ENCODE data around the gene ANTKMT. TPM values are rescaled to one million over a fixed set of nuclear protein-coding genes. Genes with fewer than 3 reads are reported as not detected.
A peak's percentile ranks its signal among the peaks of the same experiment; 100 is the strongest.

The ANTKMT gene
- total RNA-seq, 1 donor from 2014 or later: 26.0 TPM

- no peak overlapping the region for H3K27ac ChIP-seq
- peaks cover 26% of the 10 kb centered on the region for H3K4me1 ChIP-seq
- DNase-seq (ENCODE audit: extremely low spot score in 2 of 2): no peak
- H3K9me3 ChIP-seq: no peaks in the 10 kb centered on the region
- intact Hi-C loops (cut with DNase I): loop anchor here (10.0 kb wide), 1 partner anchor 339 kb away; no protein-coding TSS in a partner anchor
- no peaks in the 10 kb centered on the region for H3K27me3 ChIP-seq
- no peaks in the 10 kb centered on the region for H3K36me3 ChIP-seq
- H3K4me3 ChIP-seq: peak overlapping the region; percentile 58 to 65
- TF ChIP-seq, protein P1, sequence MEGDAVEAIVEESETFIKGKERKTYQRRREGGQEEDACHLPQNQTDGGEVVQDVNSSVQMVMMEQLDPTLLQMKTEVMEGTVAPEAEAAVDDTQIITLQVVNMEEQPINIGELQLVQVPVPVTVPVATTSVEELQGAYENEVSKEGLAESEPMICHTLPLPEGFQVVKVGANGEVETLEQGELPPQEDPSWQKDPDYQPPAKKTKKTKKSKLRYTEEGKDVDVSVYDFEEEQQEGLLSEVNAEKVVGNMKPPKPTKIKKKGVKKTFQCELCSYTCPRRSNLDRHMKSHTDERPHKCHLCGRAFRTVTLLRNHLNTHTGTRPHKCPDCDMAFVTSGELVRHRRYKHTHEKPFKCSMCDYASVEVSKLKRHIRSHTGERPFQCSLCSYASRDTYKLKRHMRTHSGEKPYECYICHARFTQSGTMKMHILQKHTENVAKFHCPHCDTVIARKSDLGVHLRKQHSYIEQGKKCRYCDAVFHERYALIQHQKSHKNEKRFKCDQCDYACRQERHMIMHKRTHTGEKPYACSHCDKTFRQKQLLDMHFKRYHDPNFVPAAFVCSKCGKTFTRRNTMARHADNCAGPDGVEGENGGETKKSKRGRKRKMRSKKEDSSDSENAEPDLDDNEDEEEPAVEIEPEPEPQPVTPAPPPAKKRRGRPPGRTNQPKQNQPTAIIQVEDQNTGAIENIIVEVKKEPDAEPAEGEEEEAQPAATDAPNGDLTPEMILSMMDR (IDR thresholded peaks at IDR 0.05): no peak
- TF ChIP-seq POLR2A (IDR thresholded peaks at IDR 0.05): no peak
- no peak for TF ChIP-seq POLR2AphosphoS5 (IDR thresholded peaks at IDR 0.05; ENCODE audit: insufficient read depth in 1 of 2, low read depth in 1 of 2)
Measured at GRCh38 chr16:715477-716199, 5.3 kb upstream of the ANTKMT start.

GRCh38 chr16:716200-716568 lies 4.8 kb upstream of the ANTKMT start:
- Histone ChIP-seq H3K4me1 (peaks cover 27% of the 10 kb centered on the region), H3K9me3 (no peaks in the 10 kb centered on the region), H3K4me3 (peak overlapping the region; percentile 58 to 65), H3K27ac (no peak overlapping the region), H3K36me3 (no peaks in the 10 kb centered on the region), H3K27me3 (no peaks in the 10 kb centered on the region)
- DNase-seq (ENCODE audit: extremely low spot score in 2 of 2): no peak
- intact Hi-C loops (cut with DNase I): loop anchor here (10.0 kb wide), 1 partner anchor 339 kb away; no protein-coding TSS in a partner anchor
- TF ChIP-seq POLR2AphosphoS5 (IDR thresholded peaks at IDR 0.05; ENCODE audit: insufficient read depth in 1 of 2, low read depth in 1 of 2) (no peak), POLR2A (IDR thresholded peaks at IDR 0.05) (no peak)
- TF ChIP-seq, protein P1 (IDR thresholded peaks at IDR 0.05): no peak

- Histone ChIP-seq H3K27me3 (no peaks in the 10 kb centered on the region), H3K4me3 (no peak overlapping the region), H3K4me1 (peaks cover 32% of the 10 kb centered on the region), H3K27ac (no peak overlapping the region), H3K36me3 (no peaks in the 10 kb centered on the region), H3K9me3 (no peaks in the 10 kb centered on the region)
- TF ChIP-seq POLR2AphosphoS5 (IDR thresholded peaks at IDR 0.05; ENCODE audit: insufficient read depth in 1 of 2, low read depth in 1 of 2): no peak
- TF ChIP-seq, protein P1 (IDR thresholded peaks at IDR 0.05): no peak
- no peak for TF ChIP-seq POLR2A (IDR thresholded peaks at IDR 0.05)
- intact Hi-C loops (cut with DNase I): loop anchor here (10.0 kb wide), 1 partner anchor 338 kb away; no protein-coding TSS in a partner anchor
- no peak for DNase-seq (ENCODE audit: extremely low spot score in 2 of 2)
Measured at GRCh38 chr16:716768-717325, 4.1 kb upstream of the ANTKMT start.

- Histone ChIP-seq H3K4me1 (peaks cover 40% of the 10 kb centered on the region), H3K27me3 (no peaks in the 10 kb centered on the region), H3K27ac (no peak overlapping the region), H3K4me3 (no peak overlapping the region), H3K9me3 (no peaks in the 10 kb centered on the region), H3K36me3 (no peaks in the 10 kb centered on the region)
- TF ChIP-seq, protein P1 (IDR thresholded peaks at IDR 0.05): no peak
- TF ChIP-seq POLR2AphosphoS5 (IDR thresholded peaks at IDR 0.05; ENCODE audit: insufficient read depth in 1 of 2, low read depth in 1 of 2) (no peak), POLR2A (IDR thresholded peaks at IDR 0.05) (no peak)
- intact Hi-C loops (cut with DNase I): loop anchor here (10.0 kb wide), 1 partner anchor 337 kb away; no protein-coding TSS in a partner anchor
- DNase-seq (ENCODE audit: extremely low spot score in 2 of 2): no peak
Measured at GRCh38 chr16:717450-718245, 3.3 kb upstream of the ANTKMT start.

All from vagina (tissue), 2 donors.